GM12864 (cell line): ENCODE measurements around the gene TIMM29.

Experiments
- DNase-seq: peaks from one replicate; pipeline ENCODE4 v3.0.0-alpha.2; 2011; ENCODE audit warnings: low read depth
- H3K4me3 ChIP-seq: 2 replicates; pipeline ENCODE4 v1.5.1; 2011; ENCODE audit warnings: mild to moderate bottlenecking, low read depth, low read length, control low read depth
- CTCF ChIP-seq: IDR thresholded peaks from 2 replicates; pipeline ENCODE4 v1.5.1; 2011; ENCODE audit warnings: low read depth, mild to moderate bottlenecking, moderate library complexity, low read length, control low read depth, inconsistent platforms; ENCODE audit errors: missing control alignments

TIMM29 gene

GRCh38 chr19:10913716-10914340 lies 14.8 kb upstream of the TIMM29 start:
- no peak for DNase-seq
- TF ChIP-seq CTCF: no peak
- H3K4me3 ChIP-seq: no peak overlapping the region

- DNase-seq: no peak
- H3K4me3 ChIP-seq: no peak overlapping the region
- TF ChIP-seq CTCF: no peak
Measured at GRCh38 chr19:10915130-10916091, 13.2 kb upstream of the TIMM29 start.

GRCh38 chr19:10916602-10917001 lies 12.0 kb upstream of the TIMM29 start:
- TF ChIP-seq CTCF: no peak
- H3K4me3 ChIP-seq: no peak overlapping the region
- no peak for DNase-seq

- no peak for DNase-seq
Measured at GRCh38 chr19:10918359-10918758, 10.3 kb upstream of the TIMM29 start.

GRCh38 chr19:10919352-10920287 lies 9.0 kb upstream of the TIMM29 start:
- no peak overlapping the region for H3K4me3 ChIP-seq
- no peak for DNase-seq
- TF ChIP-seq CTCF: no peak

More at GRCh38 chr19:10918359-10918758, 10.3 kb upstream of the TIMM29 start:
- no peak overlapping the region for H3K4me3 ChIP-seq
- no peak for TF ChIP-seq CTCF

GRCh38 chr19:10920288-10920655 lies 8.3 kb upstream of the TIMM29 start:
- no peak overlapping the region for H3K4me3 ChIP-seq
- no peak for DNase-seq
- TF ChIP-seq CTCF: no peak
